ENCODE data around the gene WIPI1. TPM values are rescaled to one million over a fixed set of nuclear protein-coding genes. Genes with fewer than 3 reads are reported as not detected.

The WIPI1 gene
- polyA plus RNA-seq, 2 of the 4 experiments (the other 2 are of a cell fraction): 9.5 to 19.7 TPM

DNA sequence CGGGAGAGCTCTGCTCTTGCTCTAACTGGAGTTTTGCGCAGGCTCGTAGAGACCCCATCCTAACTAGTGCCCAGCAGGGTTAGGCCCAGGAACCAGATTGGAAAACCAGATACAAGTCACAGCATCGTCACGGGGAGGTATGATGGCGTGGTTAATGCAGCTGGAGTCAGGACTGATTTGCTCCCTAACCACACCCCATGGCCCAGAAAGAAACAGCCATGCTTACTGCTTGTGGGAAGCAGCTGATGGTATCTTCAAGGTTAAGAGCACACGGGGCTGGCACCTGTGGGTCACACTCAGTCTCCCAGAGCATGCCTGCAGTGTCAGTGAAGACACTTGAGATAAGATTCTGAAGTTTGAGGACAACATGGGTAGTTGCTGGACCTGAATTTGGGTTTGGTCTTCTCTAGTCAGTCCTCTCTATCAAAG is 60.2 kb downstream of the WIPI1 start:
- no peak for DNase-seq (ENCODE audit: low read depth in 1 of 2, low spot score in 1 of 2)
- POLR2A ChIA-PET: no interaction called here
- WGBS (ENCODE audit: missing lambda C conversion rate): 58% methylated on average over 7 of the region's 7 CpGs
- 0 out of 3 replicates have a peak, but pooled peaks cover 3% of the 10 kb centered on the region for H3K4me1 ChIP-seq
- H3K4me3 ChIP-seq: no peak overlapping the region
- ATAC-seq: no peak
- H3K4me2 ChIP-seq: no peak overlapping the region
- FAIRE-seq: no peak
- no peak overlapping the region for H3K27ac ChIP-seq
- 0 out of 3 replicates have a peak, but pooled peaks cover 4% of the 10 kb centered on the region for H3K9me3 ChIP-seq
- TF ChIP-seq, protein P1, sequence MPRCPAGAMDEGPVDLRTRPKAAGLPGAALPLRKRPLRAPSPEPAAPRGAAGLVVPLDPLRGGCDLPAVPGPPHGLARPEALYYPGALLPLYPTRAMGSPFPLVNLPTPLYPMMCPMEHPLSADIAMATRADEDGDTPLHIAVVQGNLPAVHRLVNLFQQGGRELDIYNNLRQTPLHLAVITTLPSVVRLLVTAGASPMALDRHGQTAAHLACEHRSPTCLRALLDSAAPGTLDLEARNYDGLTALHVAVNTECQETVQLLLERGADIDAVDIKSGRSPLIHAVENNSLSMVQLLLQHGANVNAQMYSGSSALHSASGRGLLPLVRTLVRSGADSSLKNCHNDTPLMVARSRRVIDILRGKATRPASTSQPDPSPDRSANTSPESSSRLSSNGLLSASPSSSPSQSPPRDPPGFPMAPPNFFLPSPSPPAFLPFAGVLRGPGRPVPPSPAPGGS (IDR thresholded peaks at IDR 0.05): no peak
- TF ChIP-seq MAFK (IDR thresholded peaks at IDR 0.05; ENCODE audit: partially characterized antibody): no peak
- no peak for TF ChIP-seq RFX5 (IDR thresholded peaks at IDR 0.05)
- TF ChIP-seq ZC3H11A (IDR thresholded peaks at IDR 0.05): no peak
- no peak for TF ChIP-seq ZNF302 (CRISPR knock-in tag; IDR thresholded peaks at IDR 0.05)
- TF ChIP-seq, protein P2, sequence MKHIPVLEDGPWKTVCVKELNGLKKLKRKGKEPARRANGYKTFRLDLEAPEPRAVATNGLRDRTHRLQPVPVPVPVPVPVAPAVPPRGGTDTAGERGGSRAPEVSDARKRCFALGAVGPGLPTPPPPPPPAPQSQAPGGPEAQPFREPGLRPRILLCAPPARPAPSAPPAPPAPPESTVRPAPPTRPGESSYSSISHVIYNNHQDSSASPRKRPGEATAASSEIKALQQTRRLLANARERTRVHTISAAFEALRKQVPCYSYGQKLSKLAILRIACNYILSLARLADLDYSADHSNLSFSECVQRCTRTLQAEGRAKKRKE (CRISPR knock-in tag; IDR thresholded peaks at IDR 0.05; ENCODE audit: low read depth): no peak
- TF ChIP-seq, protein P3, sequence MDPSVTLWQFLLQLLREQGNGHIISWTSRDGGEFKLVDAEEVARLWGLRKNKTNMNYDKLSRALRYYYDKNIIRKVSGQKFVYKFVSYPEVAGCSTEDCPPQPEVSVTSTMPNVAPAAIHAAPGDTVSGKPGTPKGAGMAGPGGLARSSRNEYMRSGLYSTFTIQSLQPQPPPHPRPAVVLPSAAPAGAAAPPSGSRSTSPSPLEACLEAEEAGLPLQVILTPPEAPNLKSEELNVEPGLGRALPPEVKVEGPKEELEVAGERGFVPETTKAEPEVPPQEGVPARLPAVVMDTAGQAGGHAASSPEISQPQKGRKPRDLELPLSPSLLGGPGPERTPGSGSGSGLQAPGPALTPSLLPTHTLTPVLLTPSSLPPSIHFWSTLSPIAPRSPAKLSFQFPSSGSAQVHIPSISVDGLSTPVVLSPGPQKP (IDR thresholded peaks at IDR 0.05; ENCODE audit: low read depth, low read length): no peak
- TF ChIP-seq HDAC2 (IDR thresholded peaks at IDR 0.05): no peak
- TF ChIP-seq EHMT2 (IDR thresholded peaks at IDR 0.05; ENCODE audit: low read depth): no peak
- CTCF ChIA-PET: interaction anchor here (0.8 to 6.9 kb wide), 7 partner anchors 13 to 224 kb away, joined by 3 to 122 read pairs (median 5); no protein-coding TSS in a partner anchor

DNA sequence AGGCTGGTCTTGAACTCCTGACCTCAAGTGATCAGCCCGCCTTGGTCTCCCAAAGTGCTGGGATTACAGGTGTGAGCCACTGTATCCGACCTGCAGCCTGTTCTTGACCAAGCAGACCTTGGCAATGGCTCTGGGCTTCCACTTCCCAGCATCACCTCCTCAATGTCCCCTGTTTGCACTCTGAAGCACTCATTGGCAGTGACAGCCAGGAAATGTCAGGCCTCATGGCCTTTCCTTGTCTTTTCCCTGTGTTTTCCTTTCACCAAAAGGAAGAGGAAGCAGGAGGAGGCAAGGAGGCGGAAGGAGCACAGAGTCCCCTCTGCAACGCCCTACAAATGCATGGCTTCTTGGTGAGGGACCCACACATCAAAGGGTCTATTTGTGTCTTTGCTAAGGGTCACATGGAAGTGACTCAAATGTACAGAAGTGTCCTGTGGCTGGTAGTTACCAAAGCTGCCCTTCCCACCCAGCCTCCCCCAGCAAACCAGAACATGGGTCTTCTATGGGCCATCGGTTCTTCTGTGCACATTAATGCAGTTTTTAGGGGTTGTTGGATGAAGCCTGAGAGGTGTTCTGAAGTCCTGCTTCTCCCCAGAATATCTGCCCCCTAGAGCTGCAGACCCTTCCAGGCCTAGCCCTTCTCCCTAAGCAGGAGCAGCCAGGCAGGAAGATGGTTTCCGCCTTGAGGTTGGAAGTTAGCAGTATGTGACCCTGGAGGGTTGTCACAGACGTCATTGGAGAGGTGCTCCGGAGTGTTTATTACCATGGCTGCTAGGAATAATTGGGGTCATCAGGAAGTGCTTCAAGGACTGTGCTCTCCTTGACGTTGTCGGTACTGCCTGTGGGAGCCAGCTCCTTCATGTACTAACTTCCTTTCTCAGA is 60.8 kb downstream of the WIPI1 start:
- TF ChIP-seq RARB (CRISPR knock-in tag; IDR thresholded peaks at IDR 0.05) (no peak), ZFP36 (IDR thresholded peaks at IDR 0.05; ENCODE audit: borderline replicate concordance, partially characterized antibody) (no peak), ZNF302 (CRISPR knock-in tag; IDR thresholded peaks at IDR 0.05) (no peak), MAFK (IDR thresholded peaks at IDR 0.05; ENCODE audit: partially characterized antibody) (no peak), NFE2L2 (conservative IDR thresholded peaks at IDR 0.05; ENCODE audit: low read length) (no peak), RNF2 (IDR thresholded peaks at IDR 0.05; ENCODE audit: borderline replicate concordance, low read depth) (no peak), CEBPB (IDR thresholded peaks at IDR 0.05) (no peak)
- Histone ChIP-seq H3K9me3 (0 out of 3 replicates have a peak, but pooled peaks cover 4% of the 10 kb centered on the region), H3K4me2 (no peak overlapping the region), H3K4me1 (0 out of 3 replicates have a peak, but pooled peaks cover 3% of the 10 kb centered on the region), H3K27ac (no peak overlapping the region), H3K4me3 (no peak overlapping the region)
- ATAC-seq (no peak), DNase-seq (ENCODE audit: low read depth in 1 of 2, low spot score in 1 of 2) (no peak), FAIRE-seq (no peak)
- CTCF ChIA-PET: interaction anchor here (0.8 to 6.9 kb wide), 8 partner anchors 12 to 224 kb away, joined by 3 to 122 read pairs (median 8); no protein-coding TSS in a partner anchor
- 74% methylated on average over 10 of the region's 10 CpGs for WGBS (ENCODE audit: missing lambda C conversion rate)
- POLR2A ChIA-PET: no interaction called here

DNA sequence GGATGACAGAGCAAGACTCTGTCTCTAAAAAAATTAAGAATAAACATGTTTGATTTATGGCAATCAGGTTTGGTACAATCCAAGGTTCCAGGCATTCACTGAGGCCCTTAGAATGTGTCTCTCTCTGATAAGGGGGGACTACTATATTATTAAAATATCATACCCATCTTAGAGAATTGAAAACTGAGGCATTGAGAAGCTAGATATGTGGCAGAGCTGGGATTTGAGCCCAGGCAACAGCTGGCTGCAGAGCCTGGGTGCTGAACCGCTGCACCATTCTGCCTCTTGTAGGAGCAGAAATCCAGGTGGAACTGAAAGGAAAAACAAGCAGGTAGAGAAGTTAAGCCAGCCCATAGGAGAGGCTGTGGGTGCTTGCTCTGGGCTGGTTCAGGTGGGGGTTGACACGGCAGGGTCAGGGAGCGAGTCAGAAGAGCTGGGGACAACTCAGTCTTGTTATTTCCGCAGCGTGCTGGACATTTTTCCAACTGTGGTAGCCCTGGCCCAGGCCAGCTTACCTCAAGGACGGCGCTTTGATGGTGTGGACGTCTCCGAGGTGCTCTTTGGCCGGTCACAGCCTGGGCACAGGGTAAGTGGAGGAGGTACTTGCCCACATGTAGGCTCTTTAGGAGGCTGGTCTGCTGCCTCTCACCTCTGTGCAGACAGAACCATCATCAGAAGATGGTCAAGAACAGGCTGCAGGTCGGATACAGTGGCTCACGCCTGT is 62.5 kb downstream of the WIPI1 start:
- CTCF ChIA-PET: interaction anchor here (0.6 to 2.3 kb wide), 3 partner anchors 9 to 132 kb away, joined by 3 to 10 read pairs (median 3); no protein-coding TSS in a partner anchor
- POLR2A ChIA-PET: no interaction called here
- no peak for DNase-seq (ENCODE audit: low read depth in 1 of 2, low spot score in 1 of 2)
- Histone ChIP-seq H3K4me1 (0 out of 3 replicates have a peak, but pooled peaks cover 3% of the 10 kb centered on the region), H3K4me2 (no peak overlapping the region), H3K27ac (no peak overlapping the region), H3K9me3 (0 out of 3 replicates have a peak, but pooled peaks cover 4% of the 10 kb centered on the region), H3K4me3 (no peak overlapping the region)
- no peak for ATAC-seq
- no peak for FAIRE-seq
- 77% methylated on average over 12 of the region's 12 CpGs for WGBS (ENCODE audit: missing lambda C conversion rate)
- TF ChIP-seq, protein P4, sequence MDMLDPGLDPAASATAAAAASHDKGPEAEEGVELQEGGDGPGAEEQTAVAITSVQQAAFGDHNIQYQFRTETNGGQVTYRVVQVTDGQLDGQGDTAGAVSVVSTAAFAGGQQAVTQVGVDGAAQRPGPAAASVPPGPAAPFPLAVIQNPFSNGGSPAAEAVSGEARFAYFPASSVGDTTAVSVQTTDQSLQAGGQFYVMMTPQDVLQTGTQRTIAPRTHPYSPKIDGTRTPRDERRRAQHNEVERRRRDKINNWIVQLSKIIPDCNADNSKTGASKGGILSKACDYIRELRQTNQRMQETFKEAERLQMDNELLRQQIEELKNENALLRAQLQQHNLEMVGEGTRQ (IDR thresholded peaks at IDR 0.05): no peak
- TF ChIP-seq NR3C1 (IDR thresholded peaks at IDR 0.05) (no peak), ESRRA (IDR thresholded peaks at IDR 0.05; ENCODE audit: borderline replicate concordance, low read length) (no peak), EHMT2 (IDR thresholded peaks at IDR 0.05; ENCODE audit: low read depth) (no peak), TFCP2L1 (CRISPR knock-in tag; IDR thresholded peaks at IDR 0.05) (no peak), RFX5 (IDR thresholded peaks at IDR 0.05) (no peak), FOSL2 (IDR thresholded peaks at IDR 0.05) (no peak), FOSL2 (CRISPR knock-in tag; IDR thresholded peaks at IDR 0.05) (no peak), HEYL (CRISPR knock-in tag; IDR thresholded peaks at IDR 0.05) (no peak), CHD4 (IDR thresholded peaks at IDR 0.05; ENCODE audit: borderline replicate concordance) (no peak)
- TF ChIP-seq, protein P1 (IDR thresholded peaks at IDR 0.05): no peak
- TF ChIP-seq, protein P5, sequence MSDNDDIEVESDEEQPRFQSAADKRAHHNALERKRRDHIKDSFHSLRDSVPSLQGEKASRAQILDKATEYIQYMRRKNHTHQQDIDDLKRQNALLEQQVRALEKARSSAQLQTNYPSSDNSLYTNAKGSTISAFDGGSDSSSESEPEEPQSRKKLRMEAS (IDR thresholded peaks at IDR 0.05): no peak
- TF ChIP-seq, protein P3 (IDR thresholded peaks at IDR 0.05; ENCODE audit: low read depth, low read length): no peak
